Measurements from ENCODE around the gene GHSR.
"Not testable (repeated sequence)": the region's sequence is repeated elsewhere in the genome, so short reads cannot be mapped to it uniquely, and the experiment has no call there.

The GHSR gene

GRCh38 chr3:172447611-172448579 lies at the start of gene GHSR:
Gene GHSR (minus strand): TSS chr3:172448456. CDS start chr3:172448413, 43 bp downstream.
- DNase-seq (ENCODE audit: extremely low spot score, insufficient read length, low read depth) = no peak
- no peak for FAIRE-seq

- not testable (repeated sequence) for DNase-seq (ENCODE audit: extremely low spot score, insufficient read length, low read depth)
- FAIRE-seq = peak; percentile 93
Measured at GRCh38 chr3:172490198-172490669, 42.0 kb upstream of the GHSR start.

GRCh38 chr3:172478116-172478515 lies 29.9 kb upstream of the GHSR start:
- FAIRE-seq = peak; percentile 15

GRCh38 chr3:172476347-172476746 lies 28.1 kb upstream of the GHSR start:
- FAIRE-seq (no peak), DNase-seq (ENCODE audit: extremely low spot score, insufficient read length, low read depth) (no peak)

More at GRCh38 chr3:172478116-172478515, 29.9 kb upstream of the GHSR start:
- DNase-seq (ENCODE audit: extremely low spot score, insufficient read length, low read depth) = no peak

GRCh38 chr3:172475703-172476102 lies 27.4 kb upstream of the GHSR start:
- FAIRE-seq (no peak), DNase-seq (ENCODE audit: extremely low spot score, insufficient read length, low read depth) (no peak)

GRCh38 chr3:172471903-172472302 lies 23.6 kb upstream of the GHSR start:
- no peak for DNase-seq (ENCODE audit: extremely low spot score, insufficient read length, low read depth)

GRCh38 chr3:172470588-172470987 lies 22.3 kb upstream of the GHSR start:
- DNase-seq (ENCODE audit: extremely low spot score, insufficient read length, low read depth) (no peak), FAIRE-seq (no peak)

More at GRCh38 chr3:172471903-172472302, 23.6 kb upstream of the GHSR start:
- no peak for FAIRE-seq

- FAIRE-seq (no peak), DNase-seq (ENCODE audit: extremely low spot score, insufficient read length, low read depth) (no peak)
Measured at GRCh38 chr3:172467170-172467824, 19.0 kb upstream of the GHSR start.

- FAIRE-seq = no peak
- DNase-seq (ENCODE audit: extremely low spot score, insufficient read length, low read depth) = no peak
Measured at GRCh38 chr3:172466553-172467130, 18.4 kb upstream of the GHSR start.

GRCh38 chr3:172465281-172465680 lies 17.0 kb upstream of the GHSR start:
- DNase-seq (ENCODE audit: extremely low spot score, insufficient read length, low read depth) (no peak), FAIRE-seq (no peak)

GRCh38 chr3:172464306-172464705 lies 16.1 kb upstream of the GHSR start:
- no peak for DNase-seq (ENCODE audit: extremely low spot score, insufficient read length, low read depth)
- no peak for FAIRE-seq

- DNase-seq (ENCODE audit: extremely low spot score, insufficient read length, low read depth) (no peak), FAIRE-seq (peak; percentile 87)
Measured at GRCh38 chr3:172461530-172462138, 13.4 kb upstream of the GHSR start.

GRCh38 chr3:172456404-172456803 lies 8.1 kb upstream of the GHSR start:
- DNase-seq (ENCODE audit: extremely low spot score, insufficient read length, low read depth) (no peak), FAIRE-seq (no peak)

- no peak for FAIRE-seq
- no peak for DNase-seq (ENCODE audit: extremely low spot score, insufficient read length, low read depth)
Measured at GRCh38 chr3:172454180-172454579, 5.9 kb upstream of the GHSR start.

GRCh38 chr3:172449466-172450149 lies 1.4 kb upstream of the GHSR start:
- no peak for DNase-seq (ENCODE audit: extremely low spot score, insufficient read length, low read depth)
- no peak for FAIRE-seq

GRCh38 chr3:172448661-172449465 lies 607 bp upstream of the GHSR start:
- FAIRE-seq (no peak), DNase-seq (ENCODE audit: extremely low spot score, insufficient read length, low read depth) (no peak)

GRCh38 chr3:172446198-172446597 lies 2.1 kb downstream of the GHSR start:
- DNase-seq (ENCODE audit: extremely low spot score, insufficient read length, low read depth) = no peak
- FAIRE-seq = no peak

GRCh38 chr3:172444821-172445220 lies 3.4 kb downstream of the GHSR start:
- no peak for FAIRE-seq
- no peak for DNase-seq (ENCODE audit: extremely low spot score, insufficient read length, low read depth)

- no peak for DNase-seq (ENCODE audit: extremely low spot score, insufficient read length, low read depth)
- no peak for FAIRE-seq
Measured at GRCh38 chr3:172442606-172443005, 5.7 kb downstream of the GHSR start.

Data from GM18507 (cell line).